Osteoblast (primary cell): ENCODE results near the gene COTL1. TPM values are rescaled to one million over a fixed set of nuclear protein-coding genes. Genes with fewer than 3 reads are reported as not detected.
A peak's percentile ranks its signal among the peaks of the same experiment; 100 is the strongest.

Source experiments
- DNase-seq: peaks from one replicate; pipeline ENCODE4 v3.0.0; 2011; ENCODE audit warnings: low spot score, mixed read lengths; ENCODE audit not compliant: insufficient read length; ENCODE audit errors: missing footprints
- H2AFZ ChIP-seq: 2 replicates; pipeline ENCODE4 v1.6.0; 2011; ENCODE audit warnings: mild to moderate bottlenecking, low read length
- H3K27ac ChIP-seq: 2 replicates; pipeline ENCODE4 v1.5.1; 2011; ENCODE audit warnings: mild to moderate bottlenecking, low read depth, low read length, moderate library complexity
- H3K27me3 ChIP-seq: 2 replicates; pipeline ENCODE4 v1.6.0; 2012; ENCODE audit warnings: mild to moderate bottlenecking, control low read depth, inconsistent platforms, low read length, moderate library complexity; ENCODE audit not compliant: insufficient read depth
- H3K36me3 ChIP-seq: 2 replicates; pipeline ENCODE4 v1.5.1; 2011; ENCODE audit warnings: mild to moderate bottlenecking, low read length, control low read depth, moderate library complexity; ENCODE audit not compliant: insufficient read depth
- H3K4me1 ChIP-seq: 2 replicates; pipeline ENCODE4 v1.5.1; 2011; ENCODE audit warnings: mild to moderate bottlenecking, low read length, control low read depth, moderate library complexity; ENCODE audit not compliant: insufficient read depth
- H3K4me2 ChIP-seq: 2 replicates; pipeline ENCODE4 v1.6.0; 2011; ENCODE audit warnings: mild to moderate bottlenecking, low read length; ENCODE audit not compliant: insufficient read depth
- H3K4me3 ChIP-seq: fragments of 200-600 bp; sonication (generic); 3 replicates; pipeline ENCODE4 v1.5.1; 2012; ENCODE audit warnings: mild to moderate bottlenecking, low read length, inconsistent platforms; ENCODE audit not compliant: insufficient read depth
- H3K79me2 ChIP-seq: 2 replicates; pipeline ENCODE4 v1.6.0; 2012; ENCODE audit warnings: mild to moderate bottlenecking, low read length, control low read depth, inconsistent platforms; ENCODE audit not compliant: insufficient read depth
- H3K9me3 ChIP-seq: 2 replicates; pipeline ENCODE4 v1.5.1; 2011; ENCODE audit warnings: low read depth, low read length, control low read depth
- H4K20me1 ChIP-seq: 2 replicates; pipeline ENCODE4 v1.6.0; 2012; ENCODE audit warnings: mild to moderate bottlenecking, low read length, control low read depth; ENCODE audit not compliant: insufficient read depth
- CTCF ChIP-seq: IDR thresholded peaks from 2 replicates; pipeline ENCODE4 v1.5.1; 2011; ENCODE audit warnings: mild to moderate bottlenecking, low read depth, low read length, moderate library complexity; ENCODE audit errors: extremely low read depth
- total RNA-seq: library from RNA; depleted of rRNA; stranded (reverse); fragments of >200 nt; gene quantifications from 2 replicates; pipeline ENCODE4 v1.2.3, GENCODE V29; 2012

Gene COTL1
- total RNA-seq, 1 donor, result 145 TPM

DNA sequence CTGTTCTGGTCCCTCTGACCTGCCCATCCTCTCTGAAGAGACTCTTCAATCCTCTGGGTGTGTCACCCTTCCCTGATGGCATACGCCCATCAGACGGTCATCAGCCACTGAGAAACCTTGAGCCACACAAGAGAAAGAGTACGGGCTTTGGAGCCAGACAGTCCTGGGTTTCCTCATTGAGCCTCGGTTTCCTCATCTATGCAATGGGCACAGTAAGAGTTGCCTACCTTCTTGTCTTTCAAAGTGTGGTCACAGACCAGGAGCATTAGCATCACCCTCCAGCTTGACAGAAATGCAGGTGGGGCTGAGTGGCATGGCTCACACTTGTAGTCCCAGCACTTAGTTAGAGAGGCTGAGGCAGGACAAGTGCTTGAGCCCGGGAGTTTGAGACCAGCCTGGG, 87.3 kb downstream of the COTL1 start:
- no peak for DNase-seq
- no peaks in the 10 kb centered on the region for H4K20me1 ChIP-seq
- H3K27ac ChIP-seq, result no peak overlapping the region
- peaks cover 8% of the 10 kb centered on the region for H3K9me3 ChIP-seq
- H2AFZ ChIP-seq, result no peak overlapping the region
- H3K4me2 ChIP-seq, result no peak overlapping the region
- no peak for TF ChIP-seq CTCF
- no peak overlapping the region for H3K4me3 ChIP-seq
- H3K36me3 ChIP-seq, result no peaks in the 10 kb centered on the region
- no peaks in the 10 kb centered on the region for H3K27me3 ChIP-seq
- H3K79me2 ChIP-seq, result no peaks in the 10 kb centered on the region
- peaks cover 32% of the 10 kb centered on the region for H3K4me1 ChIP-seq

DNA sequence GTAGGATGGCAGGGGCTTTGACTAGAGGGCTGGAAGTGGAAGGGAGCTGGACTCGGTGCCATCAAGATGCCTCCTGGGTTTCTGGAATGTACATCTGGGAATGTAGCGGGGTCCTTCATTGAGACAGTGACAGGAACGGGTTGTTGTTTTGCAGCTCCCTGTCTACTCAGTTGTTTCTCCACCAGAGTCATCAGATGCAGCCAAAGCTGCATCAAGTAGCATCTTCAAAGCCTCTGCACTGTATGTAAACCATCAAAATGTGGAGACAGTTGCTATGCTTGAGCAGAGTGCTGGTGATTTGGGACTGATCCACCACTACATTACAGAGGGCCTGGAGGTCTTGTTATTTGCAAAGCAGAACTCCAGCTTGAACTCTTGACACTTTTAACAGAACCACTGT, 88.3 kb downstream of the COTL1 start:
- H3K27ac ChIP-seq, result no peak overlapping the region
- H3K4me2 ChIP-seq, result no peak overlapping the region
- peaks cover 8% of the 10 kb centered on the region for H3K9me3 ChIP-seq
- H3K4me3 ChIP-seq, result no peak overlapping the region
- no peak overlapping the region for H2AFZ ChIP-seq
- no peak for DNase-seq
- no peaks in the 10 kb centered on the region for H3K36me3 ChIP-seq
- no peaks in the 10 kb centered on the region for H4K20me1 ChIP-seq
- no peak for TF ChIP-seq CTCF
- H3K4me1 ChIP-seq, result peaks cover 32% of the 10 kb centered on the region
- H3K79me2 ChIP-seq, result no peaks in the 10 kb centered on the region
- no peaks in the 10 kb centered on the region for H3K27me3 ChIP-seq

DNA sequence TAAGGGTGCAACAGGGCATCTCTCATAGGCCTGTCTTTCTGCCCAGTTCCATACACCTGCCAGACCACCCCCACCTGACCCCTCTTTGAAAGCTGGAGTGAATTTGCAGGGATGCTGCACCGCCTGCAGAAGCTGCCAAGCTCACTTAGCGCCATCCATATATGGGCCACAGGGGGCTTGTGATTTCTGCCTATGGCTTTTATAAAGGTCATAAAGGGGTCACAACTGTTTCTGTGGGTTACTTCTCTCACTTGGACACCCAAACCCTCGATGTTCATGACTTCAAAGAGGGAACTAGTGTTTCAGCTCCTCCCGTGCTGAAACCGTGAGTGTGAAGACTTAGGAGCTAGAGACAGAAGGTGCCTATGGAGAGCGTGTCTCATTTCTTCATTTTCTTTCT, 89.6 kb downstream of the COTL1 start:
- no peaks in the 10 kb centered on the region for H4K20me1 ChIP-seq
- H2AFZ ChIP-seq, result no peak overlapping the region
- no peaks in the 10 kb centered on the region for H3K79me2 ChIP-seq
- no peak overlapping the region for H3K4me2 ChIP-seq
- H3K36me3 ChIP-seq, result no peaks in the 10 kb centered on the region
- H3K9me3 ChIP-seq, result peaks cover 8% of the 10 kb centered on the region
- no peak for DNase-seq
- no peak overlapping the region for H3K27ac ChIP-seq
- peaks cover 32% of the 10 kb centered on the region for H3K4me1 ChIP-seq
- H3K27me3 ChIP-seq, result no peaks in the 10 kb centered on the region
- H3K4me3 ChIP-seq, result no peak overlapping the region
- no peak for TF ChIP-seq CTCF

DNA sequence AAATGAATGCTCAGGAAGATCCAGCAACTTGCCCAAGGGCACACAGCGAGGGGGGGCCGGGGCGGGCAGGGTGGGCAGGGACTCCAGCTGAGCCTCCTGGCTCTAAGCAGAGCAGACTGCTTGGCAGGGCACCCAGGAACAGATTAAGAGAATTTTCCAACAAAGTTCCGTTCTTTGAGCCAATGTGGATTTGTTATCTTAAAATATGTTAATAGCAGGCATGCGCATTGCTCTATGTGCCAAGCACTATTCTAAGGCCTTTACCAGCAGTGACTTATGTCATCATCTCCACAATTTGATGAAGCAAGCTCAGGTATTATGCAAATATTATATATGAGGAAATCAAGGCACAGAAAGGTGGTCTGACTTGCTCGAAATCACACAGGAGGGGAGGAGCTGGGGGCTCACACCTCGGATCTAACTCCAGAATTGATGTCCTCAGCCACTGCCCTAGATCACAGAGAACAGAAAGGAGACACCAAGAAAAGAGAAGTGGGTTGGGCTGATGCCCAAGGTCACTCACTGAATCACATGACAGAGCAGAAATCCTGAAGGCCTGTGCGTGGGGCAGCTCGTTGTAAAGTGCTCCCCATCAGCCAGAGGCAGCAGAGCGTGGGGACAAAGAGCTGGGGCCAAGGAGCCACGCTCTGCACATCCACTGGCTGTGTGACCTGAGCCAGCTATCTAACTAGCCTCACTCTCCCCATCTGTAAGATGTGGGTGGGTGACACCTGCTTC, 90.2 kb downstream of the COTL1 start:
- peak overlapping the region; percentile 65 for H3K27ac ChIP-seq
- no peaks in the 10 kb centered on the region for H3K27me3 ChIP-seq
- no peaks in the 10 kb centered on the region for H3K36me3 ChIP-seq
- TF ChIP-seq CTCF, result no peak
- H3K79me2 ChIP-seq, result no peaks in the 10 kb centered on the region
- H4K20me1 ChIP-seq, result no peaks in the 10 kb centered on the region
- DNase-seq, result no peak
- H3K4me1 ChIP-seq, result peaks cover 27% of the 10 kb centered on the region
- no peak overlapping the region for H2AFZ ChIP-seq
- H3K4me3 ChIP-seq, result no peak overlapping the region
- H3K9me3 ChIP-seq, result peaks cover 8% of the 10 kb centered on the region
- no peak overlapping the region for H3K4me2 ChIP-seq
